A549 (cell line): ENCODE data around the gene COG2.

Experiments used
- CHD2 ChIP-seq: fragments of 150-350 bp; IDR thresholded peaks from 2 replicates; pipeline ENCODE4 v1.6.1; 2014; ENCODE audit warnings: low read length; ENCODE audit not compliant: partially characterized antibody
- CTCF ChIP-seq: fragments of >200 bp; sonication (Bioruptor Twin); formaldehyde crosslinking; IDR thresholded peaks from 3 replicates; pipeline ENCODE4 v1.5.1; 2016
- EP300 ChIP-seq, 2 experiments: fragments of >200 bp; sonication (Bioruptor Twin); formaldehyde crosslinking; IDR thresholded peaks; 2 replicates in 1 of 2; 3 replicates in 1 of 2; pipeline ENCODE4 v1.6.1; 2016 to 2017
- POLR2A ChIP-seq: IDR thresholded peaks from 2 replicates; pipeline ENCODE4 v1.6.1; 2012; ENCODE audit warnings: mild to moderate bottlenecking, low read length
- RAD21 ChIP-seq, 2 experiments: fragments of >200 bp in 1 of 2; sonication (Bioruptor Twin) in 1 of 2; formaldehyde crosslinking in 1 of 2; IDR thresholded peaks in 1 of 2; conservative IDR thresholded peaks in 1 of 2; 2 replicates in 1 of 2; 3 replicates in 1 of 2; pipeline ENCODE4 v1.6.1; 2012 to 2018; ENCODE audit warnings: inconsistent platforms in 1 of 2
- REST ChIP-seq: fragments of 200-600 bp; sonication (generic); IDR thresholded peaks from 2 replicates; pipeline ENCODE4 v1.6.1; 2016; ENCODE audit warnings: antibody characterized with exemption, mild to moderate bottlenecking, moderate library complexity
- SREBF2 ChIP-seq: fragments of 450-650 bp; IDR thresholded peaks from 2 replicates; pipeline ENCODE4 v1.6.1; 2014; ENCODE audit warnings: mild to moderate bottlenecking, moderate library complexity

DNA sequence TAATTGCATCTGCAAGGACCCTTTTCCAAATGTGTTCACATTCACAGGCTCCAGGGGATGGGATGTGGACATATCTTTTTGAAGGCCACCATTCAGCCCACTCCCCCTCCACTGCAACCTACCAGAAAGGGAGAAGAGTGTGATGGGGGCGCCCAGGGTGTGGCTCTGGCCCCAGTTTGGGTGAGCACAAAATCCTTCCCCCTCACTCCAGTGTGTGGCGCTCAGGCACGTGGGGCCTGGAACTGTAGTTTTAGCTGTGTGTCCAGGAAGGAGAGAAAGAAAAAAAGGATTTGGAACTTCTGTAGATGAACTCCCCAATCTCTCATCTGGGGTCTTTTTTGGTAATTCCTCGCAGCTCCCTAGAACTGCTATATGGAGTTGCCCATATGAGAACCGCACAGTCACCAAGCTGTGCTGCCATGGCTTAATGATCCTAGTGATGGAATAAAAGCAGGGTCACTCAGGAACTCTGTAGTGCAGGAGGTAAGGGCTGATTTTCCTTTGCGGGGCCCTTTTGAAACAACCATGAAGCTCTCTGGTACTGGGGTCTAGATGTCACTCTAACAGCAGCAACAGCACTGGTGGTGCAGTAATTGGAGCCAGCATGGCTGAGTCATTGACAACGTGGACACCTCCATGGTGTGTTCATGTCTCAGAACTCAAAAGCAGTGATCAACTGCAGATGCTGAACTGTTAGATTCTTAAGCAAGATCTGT is 54.6 kb downstream of the COG2 start:
- TF ChIP-seq CTCF: no peak
- TF ChIP-seq POLR2A: no peak
- no peak for TF ChIP-seq SREBF2
- no peak for TF ChIP-seq REST
- 0 out of 5 replicates have a peak, but pooled peaks of 1 of the 2 experiments have one; percentile 4 for TF ChIP-seq RAD21 (conservative IDR thresholded peaks at IDR 0.05 in 1 of 2, IDR thresholded peaks at IDR 0.05 in 1 of 2)
- no peak for TF ChIP-seq CHD2
- TF ChIP-seq EP300 (IDR thresholded peaks at IDR 0.05): no peak
